ENCODE results near the gene COQ4.

GRCh38 chr9:128371630-128372117 lies 49.0 kb downstream of the COQ4 start:
- TF ChIP-seq, protein P1, sequence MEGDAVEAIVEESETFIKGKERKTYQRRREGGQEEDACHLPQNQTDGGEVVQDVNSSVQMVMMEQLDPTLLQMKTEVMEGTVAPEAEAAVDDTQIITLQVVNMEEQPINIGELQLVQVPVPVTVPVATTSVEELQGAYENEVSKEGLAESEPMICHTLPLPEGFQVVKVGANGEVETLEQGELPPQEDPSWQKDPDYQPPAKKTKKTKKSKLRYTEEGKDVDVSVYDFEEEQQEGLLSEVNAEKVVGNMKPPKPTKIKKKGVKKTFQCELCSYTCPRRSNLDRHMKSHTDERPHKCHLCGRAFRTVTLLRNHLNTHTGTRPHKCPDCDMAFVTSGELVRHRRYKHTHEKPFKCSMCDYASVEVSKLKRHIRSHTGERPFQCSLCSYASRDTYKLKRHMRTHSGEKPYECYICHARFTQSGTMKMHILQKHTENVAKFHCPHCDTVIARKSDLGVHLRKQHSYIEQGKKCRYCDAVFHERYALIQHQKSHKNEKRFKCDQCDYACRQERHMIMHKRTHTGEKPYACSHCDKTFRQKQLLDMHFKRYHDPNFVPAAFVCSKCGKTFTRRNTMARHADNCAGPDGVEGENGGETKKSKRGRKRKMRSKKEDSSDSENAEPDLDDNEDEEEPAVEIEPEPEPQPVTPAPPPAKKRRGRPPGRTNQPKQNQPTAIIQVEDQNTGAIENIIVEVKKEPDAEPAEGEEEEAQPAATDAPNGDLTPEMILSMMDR (conservative IDR thresholded peaks at IDR 0.05; ENCODE audit: low read depth, low read length): no peak
- no peak for TF ChIP-seq EZH2 (IDR thresholded peaks at IDR 0.05; ENCODE audit: borderline replicate concordance, low read depth, low read length, poor library complexity, severe bottlenecking)
